ENCODE measurements around the gene GNL1.

Gene GNL1

DNA sequence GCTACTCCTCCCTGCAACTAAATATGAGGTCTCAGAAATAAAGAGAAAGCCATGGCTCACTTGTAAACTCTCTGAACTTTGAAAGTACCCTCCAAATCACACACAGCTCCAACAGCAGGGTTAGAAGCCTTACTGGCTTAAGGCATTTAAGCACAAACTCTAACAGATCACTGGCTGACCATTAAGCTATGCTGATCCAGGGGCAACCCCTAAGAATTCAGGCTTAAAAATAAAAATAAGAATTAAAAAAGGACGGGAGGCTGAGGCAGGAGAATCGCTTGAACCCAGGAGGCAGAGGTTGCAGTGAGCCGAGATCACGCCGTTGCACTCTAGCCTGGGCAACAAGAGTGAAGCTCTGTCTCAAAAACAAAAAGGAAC is 45.1 kb downstream of the GNL1 start:
- Histone ChIP-seq H3K9ac (ENCODE audit: low read length) (no peak overlapping the region; the same call in 1 of the 2 replicates), H2AFZ (ENCODE audit: low read depth, low read length, severe bottlenecking) (peak overlapping the region; percentile 2), H3K4me3 (ENCODE audit: insufficient read depth, low read length, poor library complexity, severe bottlenecking) (no peak overlapping the region), H3F3A (ENCODE audit: insufficient read depth) (peaks cover 55% of the 10 kb centered on the region), H3K4me2 (ENCODE audit: low read depth, low read length, poor library complexity, severe bottlenecking) (peak overlapping the region; percentile 68), H3K79me2 (ENCODE audit: insufficient read depth, low read length) (no peaks in the 10 kb centered on the region), H3K27me3 (ENCODE audit: low read length) (no peaks in the 10 kb centered on the region), H3K36me3 (ENCODE audit: low read length) (no peaks in the 10 kb centered on the region), H3K27ac (ENCODE audit: low read depth, low read length) (peak overlapping the region; percentile 87), H3K9me3 (ENCODE audit: insufficient read depth, low read length) (no peaks in the 10 kb centered on the region), H4K20me1 (ENCODE audit: low read depth, low read length) (no peaks in the 10 kb centered on the region), H3K9me2 (replicated peaks; ENCODE audit: insufficient read depth, low read length) (no peaks in the 10 kb centered on the region)
- TF ChIP-seq EZH2phosphoT487 (conservative IDR thresholded peaks at IDR 0.05; ENCODE audit: low read length) (no peak), CTCF (IDR thresholded peaks at IDR 0.05; ENCODE audit: insufficient read depth, low read length, poor library complexity, severe bottlenecking) (no peak)

- H2AFZ ChIP-seq (ENCODE audit: low read depth, low read length, severe bottlenecking), result peak overlapping the region; percentile 2
- H3F3A ChIP-seq (ENCODE audit: insufficient read depth), result peaks cover 53% of the 10 kb centered on the region
- no peaks in the 10 kb centered on the region for H3K9me2 ChIP-seq (replicated peaks; ENCODE audit: insufficient read depth, low read length)
- H3K4me2 ChIP-seq (ENCODE audit: low read depth, low read length, poor library complexity, severe bottlenecking), result peak overlapping the region; percentile 68
- H3K4me3 ChIP-seq (ENCODE audit: insufficient read depth, low read length, poor library complexity, severe bottlenecking), result no peak overlapping the region
- H4K20me1 ChIP-seq (ENCODE audit: low read depth, low read length), result no peaks in the 10 kb centered on the region
- no peaks in the 10 kb centered on the region for H3K27me3 ChIP-seq (ENCODE audit: low read length)
- no peak for TF ChIP-seq CTCF (IDR thresholded peaks at IDR 0.05; ENCODE audit: insufficient read depth, low read length, poor library complexity, severe bottlenecking)
- no peak for TF ChIP-seq EZH2phosphoT487 (conservative IDR thresholded peaks at IDR 0.05; ENCODE audit: low read length)
- no peaks in the 10 kb centered on the region for H3K79me2 ChIP-seq (ENCODE audit: insufficient read depth, low read length)
- H3K9ac ChIP-seq (ENCODE audit: low read length), result no peak overlapping the region; the same call in 1 of the 2 replicates
- no peaks in the 10 kb centered on the region for H3K9me3 ChIP-seq (ENCODE audit: insufficient read depth, low read length)
- H3K27ac ChIP-seq (ENCODE audit: low read depth, low read length), result peak overlapping the region; percentile 87
- no peaks in the 10 kb centered on the region for H3K36me3 ChIP-seq (ENCODE audit: low read length)
Observed at GRCh38 chr6:30510419-30511168, 45.7 kb downstream of the GNL1 start.

DNA sequence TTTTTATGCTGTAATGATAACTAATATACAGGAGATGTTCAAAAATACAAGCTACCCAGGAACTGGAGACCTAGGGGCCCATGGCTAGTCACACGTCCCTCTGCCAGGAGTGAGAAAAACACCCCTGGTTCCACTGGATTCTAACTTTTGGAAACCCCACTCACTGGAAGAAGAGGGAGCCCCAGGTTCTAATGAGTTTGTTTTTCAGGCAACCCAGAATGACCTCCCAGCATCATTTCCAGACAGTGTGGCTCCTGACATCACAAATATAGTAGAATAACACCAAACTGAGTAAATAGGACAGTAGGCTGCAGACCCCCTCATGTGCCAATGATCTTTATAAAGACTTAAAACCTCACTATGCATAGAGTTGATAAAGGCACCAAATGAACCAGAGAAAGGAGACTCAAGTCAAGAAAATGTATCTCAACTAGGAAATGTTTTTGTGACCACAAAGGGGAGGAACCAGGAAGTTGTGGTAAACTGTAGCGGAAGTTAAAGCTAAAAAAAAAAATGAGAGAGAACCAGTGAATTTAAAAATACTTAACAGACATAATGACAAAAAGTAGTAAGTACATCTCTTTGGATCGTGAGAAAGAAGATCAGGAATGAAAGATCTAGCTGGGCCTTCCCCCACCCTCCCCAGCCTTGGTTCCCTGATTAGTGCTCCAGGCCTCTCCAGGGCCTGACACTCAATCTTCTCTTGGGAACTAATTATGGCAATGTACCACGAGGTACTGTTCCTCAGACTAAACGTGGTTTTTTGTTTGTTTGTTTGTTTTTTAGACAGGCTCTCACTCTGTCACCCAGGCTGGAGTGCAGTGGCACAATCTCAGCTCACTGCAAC is 47.2 kb downstream of the GNL1 start:
- Histone ChIP-seq H2AFZ (ENCODE audit: low read depth, low read length, severe bottlenecking) (no peak overlapping the region), H3K9ac (ENCODE audit: low read length) (peak overlapping the region; percentile 47), H3K79me2 (ENCODE audit: insufficient read depth, low read length) (no peaks in the 10 kb centered on the region), H3K4me2 (ENCODE audit: low read depth, low read length, poor library complexity, severe bottlenecking) (peak overlapping the region; percentile 68), H3F3A (ENCODE audit: insufficient read depth) (peaks cover 40% of the 10 kb centered on the region), H3K27ac (ENCODE audit: low read depth, low read length) (peak overlapping the region; percentile 87), H3K9me2 (replicated peaks; ENCODE audit: insufficient read depth, low read length) (no peaks in the 10 kb centered on the region), H3K36me3 (ENCODE audit: low read length) (no peaks in the 10 kb centered on the region), H3K27me3 (ENCODE audit: low read length) (no peaks in the 10 kb centered on the region), H3K9me3 (ENCODE audit: insufficient read depth, low read length) (no peaks in the 10 kb centered on the region), H3K4me3 (ENCODE audit: insufficient read depth, low read length, poor library complexity, severe bottlenecking) (peak overlapping the region; percentile 35), H4K20me1 (ENCODE audit: low read depth, low read length) (no peaks in the 10 kb centered on the region)
- TF ChIP-seq CTCF (IDR thresholded peaks at IDR 0.05; ENCODE audit: insufficient read depth, low read length, poor library complexity, severe bottlenecking), result no peak
- TF ChIP-seq EZH2phosphoT487 (conservative IDR thresholded peaks at IDR 0.05; ENCODE audit: low read length), result no peak

All from SU-DHL-6 (cell line).